Upper lobe of left lung (tissue), 4 donors: ENCODE results near the gene WAS.

ENCODE experiments used
- POLR2A ChIP-seq, 4 donors: fragments of 450-650 bp; IDR thresholded peaks; one replicate each; pipeline ENCODE4 v1.5.1; 2016 to 2017; ENCODE audit warnings: antibody characterized with exemption in 4 of 4, mild to moderate bottlenecking in 2 of 4
- POLR2AphosphoS5 ChIP-seq, 2 donors: sonication (generic); formaldehyde crosslinking; IDR thresholded peaks; one replicate each; pipeline ENCODE4 v1.5.1; 2017; ENCODE audit warnings: antibody characterized with exemption in 2 of 2
- TF ChIP-seq, protein P1 (sequence below), 6 experiments: fragments of 450-650 bp in 4 of 6; fragments of 200-600 bp in 2 of 6; sonication (generic) in 2 of 6; IDR thresholded peaks; one replicate each; pipeline ENCODE4 v1.5.1; 2016 to 2019; ENCODE audit warnings: antibody characterized with exemption in 6 of 6

GRCh38 chrX:48705871-48706270 lies 22.3 kb downstream of the WAS start:
- TF ChIP-seq, protein P1, sequence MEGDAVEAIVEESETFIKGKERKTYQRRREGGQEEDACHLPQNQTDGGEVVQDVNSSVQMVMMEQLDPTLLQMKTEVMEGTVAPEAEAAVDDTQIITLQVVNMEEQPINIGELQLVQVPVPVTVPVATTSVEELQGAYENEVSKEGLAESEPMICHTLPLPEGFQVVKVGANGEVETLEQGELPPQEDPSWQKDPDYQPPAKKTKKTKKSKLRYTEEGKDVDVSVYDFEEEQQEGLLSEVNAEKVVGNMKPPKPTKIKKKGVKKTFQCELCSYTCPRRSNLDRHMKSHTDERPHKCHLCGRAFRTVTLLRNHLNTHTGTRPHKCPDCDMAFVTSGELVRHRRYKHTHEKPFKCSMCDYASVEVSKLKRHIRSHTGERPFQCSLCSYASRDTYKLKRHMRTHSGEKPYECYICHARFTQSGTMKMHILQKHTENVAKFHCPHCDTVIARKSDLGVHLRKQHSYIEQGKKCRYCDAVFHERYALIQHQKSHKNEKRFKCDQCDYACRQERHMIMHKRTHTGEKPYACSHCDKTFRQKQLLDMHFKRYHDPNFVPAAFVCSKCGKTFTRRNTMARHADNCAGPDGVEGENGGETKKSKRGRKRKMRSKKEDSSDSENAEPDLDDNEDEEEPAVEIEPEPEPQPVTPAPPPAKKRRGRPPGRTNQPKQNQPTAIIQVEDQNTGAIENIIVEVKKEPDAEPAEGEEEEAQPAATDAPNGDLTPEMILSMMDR (IDR thresholded peaks at IDR 0.05) = no peak
- TF ChIP-seq POLR2AphosphoS5 (IDR thresholded peaks at IDR 0.05) = no peak
- no peak for TF ChIP-seq POLR2A (IDR thresholded peaks at IDR 0.05)
